Measurements from ENCODE around the gene DCP1B. TPM values are rescaled to one million over a fixed set of nuclear protein-coding genes. Genes with fewer than 3 reads are reported as not detected.

Gene DCP1B
- total and polyA plus RNA-seq, 2 experiments from 2014 or later: 13.4 to 20.9 TPM

GRCh38 chr12:2035431-2036055, 31.3 kb upstream of the DCP1B start:
- no peaks in the 10 kb centered on the region for H3K9me3 ChIP-seq (ENCODE audit: low read depth)
- TF ChIP-seq EZH2 (IDR thresholded peaks at IDR 0.05; ENCODE audit: borderline replicate concordance) (no peak), CTCF (IDR thresholded peaks at IDR 0.05; ENCODE audit: poor library complexity) (no peak), EZH2phosphoT487 (IDR thresholded peaks at IDR 0.05; ENCODE audit: low read depth, severe bottlenecking, unreplicated experiment) (no peak)
- H3K4me1 ChIP-seq (ENCODE audit: insufficient read depth): no peaks in the 10 kb centered on the region
- H3K27ac ChIP-seq: no peak overlapping the region
- H4K20me1 ChIP-seq (ENCODE audit: insufficient read depth, poor library complexity, severe bottlenecking): no peaks in the 10 kb centered on the region
- peak overlapping the region; percentile 78 for H2AFZ ChIP-seq
- H3K4me2 ChIP-seq: peak overlapping the region; percentile 80
- H3K27me3 ChIP-seq: peaks cover 9% of the 10 kb centered on the region
- WGBS (ENCODE audit: low lambda C conversion rate, missing lambda C conversion rate): 82% methylated on average over 15 of the region's 15 CpGs
- no peak overlapping the region for H3K4me3 ChIP-seq
- H3K36me3 ChIP-seq (replicated peaks; ENCODE audit: insufficient read depth, low read depth): no peaks in the 10 kb centered on the region
- no peaks in the 10 kb centered on the region for H3K79me2 ChIP-seq
- H3K9me2 ChIP-seq (replicated peaks; ENCODE audit: insufficient read depth): no peaks in the 10 kb centered on the region
- DNase-seq (ENCODE audit: low spot score): no peak

GRCh38 chr12:2034633-2035430, 30.6 kb upstream of the DCP1B start:
- Histone ChIP-seq H3K9me3 (ENCODE audit: low read depth) (no peaks in the 10 kb centered on the region), H3K4me1 (ENCODE audit: insufficient read depth) (no peaks in the 10 kb centered on the region), H3K27ac (no peak overlapping the region), H3K4me3 (no peak overlapping the region), H4K20me1 (ENCODE audit: insufficient read depth, poor library complexity, severe bottlenecking) (no peaks in the 10 kb centered on the region), H3K36me3 (replicated peaks; ENCODE audit: insufficient read depth, low read depth) (no peaks in the 10 kb centered on the region), H3K4me2 (peak overlapping the region; percentile 80), H3K79me2 (no peaks in the 10 kb centered on the region), H2AFZ (peak overlapping the region; percentile 78), H3K9me2 (replicated peaks; ENCODE audit: insufficient read depth) (no peaks in the 10 kb centered on the region), H3K27me3 (peaks cover 9% of the 10 kb centered on the region)
- TF ChIP-seq CTCF (IDR thresholded peaks at IDR 0.05; ENCODE audit: poor library complexity) (peak; percentile 83), EZH2phosphoT487 (IDR thresholded peaks at IDR 0.05; ENCODE audit: low read depth, severe bottlenecking, unreplicated experiment) (no peak)
- 17% methylated on average over 47 of the region's 47 CpGs for WGBS (ENCODE audit: low lambda C conversion rate, missing lambda C conversion rate)
- DNase-seq (ENCODE audit: low spot score): peak; percentile 95

GRCh38 chr12:2032506-2032905, 28.2 kb upstream of the DCP1B start:
- 83% methylated on average over 8 of the region's 8 CpGs for WGBS (ENCODE audit: low lambda C conversion rate, missing lambda C conversion rate)
- Histone ChIP-seq H3K9me3 (ENCODE audit: low read depth) (no peaks in the 10 kb centered on the region), H3K27me3 (peaks cover 15% of the 10 kb centered on the region), H3K27ac (no peak overlapping the region), H3K36me3 (replicated peaks; ENCODE audit: insufficient read depth, low read depth) (no peaks in the 10 kb centered on the region), H3K4me1 (ENCODE audit: insufficient read depth) (no peaks in the 10 kb centered on the region), H3K4me2 (no peak overlapping the region), H2AFZ (no peak overlapping the region), H3K79me2 (no peaks in the 10 kb centered on the region), H3K4me3 (no peak overlapping the region), H4K20me1 (ENCODE audit: insufficient read depth, poor library complexity, severe bottlenecking) (no peaks in the 10 kb centered on the region), H3K9me2 (replicated peaks; ENCODE audit: insufficient read depth) (no peaks in the 10 kb centered on the region)
- DNase-seq (ENCODE audit: low spot score): no peak
- no peak for TF ChIP-seq CTCF (IDR thresholded peaks at IDR 0.05; ENCODE audit: poor library complexity)
- TF ChIP-seq EZH2phosphoT487 (IDR thresholded peaks at IDR 0.05; ENCODE audit: low read depth, severe bottlenecking, unreplicated experiment): no peak
- TF ChIP-seq EZH2 (IDR thresholded peaks at IDR 0.05; ENCODE audit: borderline replicate concordance): no peak

Data from hepatocyte (in vitro differentiated cells).